GM19099 (cell line): Measurements from ENCODE around the gene USP20.

Experiments used
- POLR2A ChIP-seq: IDR thresholded peaks from 3 replicates; pipeline ENCODE4 v1.6.1; 2011; ENCODE audit warnings: low read depth; ENCODE audit not compliant: insufficient read length; ENCODE audit errors: extremely low read depth

Gene USP20

DNA sequence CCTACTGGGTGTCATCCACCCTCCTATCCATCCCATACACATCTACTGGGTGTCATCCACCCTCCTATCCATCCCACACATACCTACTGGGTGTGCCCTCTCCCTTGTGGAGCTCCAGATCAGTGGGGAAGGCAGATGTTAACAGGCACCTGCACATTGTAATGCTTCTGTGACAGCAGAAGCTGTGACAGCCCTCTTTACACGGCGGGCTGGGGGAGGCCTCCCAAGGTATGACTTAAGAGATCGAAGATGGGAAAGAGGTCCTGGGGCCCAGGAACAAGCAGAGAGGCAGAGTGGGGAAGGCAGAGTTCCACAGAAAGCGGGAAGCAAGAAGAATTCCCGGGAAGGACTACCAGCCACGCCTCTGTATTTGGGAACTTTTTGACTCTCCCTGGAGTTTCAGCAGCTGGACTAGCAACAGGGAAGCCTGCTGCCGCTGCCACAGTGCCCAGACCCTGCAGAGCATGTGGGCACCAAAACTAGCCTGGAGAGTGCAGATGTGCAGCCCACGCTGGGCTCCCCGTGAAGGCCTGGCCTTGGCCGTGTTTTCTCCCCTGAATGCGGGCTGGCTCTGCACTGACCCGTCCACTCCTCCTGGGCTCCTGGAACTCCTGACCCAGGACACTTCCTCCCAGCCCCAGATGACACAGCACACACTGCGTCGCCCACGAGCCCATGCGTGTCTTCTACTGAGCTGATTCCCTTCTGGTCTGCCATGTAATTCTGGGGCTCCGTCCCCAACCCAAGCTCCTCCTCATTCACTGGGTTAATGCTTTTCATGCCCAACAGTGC lies 20.6 kb upstream of the USP20 start:
- TF ChIP-seq POLR2A: no peak

DNA sequence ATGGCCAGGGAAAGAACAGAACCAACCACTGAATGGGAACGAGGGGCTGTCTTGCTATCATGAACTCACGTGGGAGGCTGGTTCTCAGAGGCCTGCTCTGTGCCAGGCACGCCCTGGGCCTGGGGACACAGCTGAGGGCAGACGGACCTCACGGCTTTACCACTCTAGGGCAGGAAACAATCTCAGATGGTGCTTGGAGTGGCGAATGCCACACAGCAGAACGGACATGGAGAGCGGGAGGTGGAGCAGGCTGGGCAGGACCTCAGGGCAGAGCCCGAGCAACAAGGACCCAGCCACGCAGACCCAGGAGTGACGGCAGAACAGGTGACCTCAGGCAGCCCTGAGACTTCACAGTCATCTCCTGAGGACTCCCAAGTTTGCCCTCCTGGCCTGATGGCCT lies 20.0 kb upstream of the USP20 start:
- no peak for TF ChIP-seq POLR2A

DNA sequence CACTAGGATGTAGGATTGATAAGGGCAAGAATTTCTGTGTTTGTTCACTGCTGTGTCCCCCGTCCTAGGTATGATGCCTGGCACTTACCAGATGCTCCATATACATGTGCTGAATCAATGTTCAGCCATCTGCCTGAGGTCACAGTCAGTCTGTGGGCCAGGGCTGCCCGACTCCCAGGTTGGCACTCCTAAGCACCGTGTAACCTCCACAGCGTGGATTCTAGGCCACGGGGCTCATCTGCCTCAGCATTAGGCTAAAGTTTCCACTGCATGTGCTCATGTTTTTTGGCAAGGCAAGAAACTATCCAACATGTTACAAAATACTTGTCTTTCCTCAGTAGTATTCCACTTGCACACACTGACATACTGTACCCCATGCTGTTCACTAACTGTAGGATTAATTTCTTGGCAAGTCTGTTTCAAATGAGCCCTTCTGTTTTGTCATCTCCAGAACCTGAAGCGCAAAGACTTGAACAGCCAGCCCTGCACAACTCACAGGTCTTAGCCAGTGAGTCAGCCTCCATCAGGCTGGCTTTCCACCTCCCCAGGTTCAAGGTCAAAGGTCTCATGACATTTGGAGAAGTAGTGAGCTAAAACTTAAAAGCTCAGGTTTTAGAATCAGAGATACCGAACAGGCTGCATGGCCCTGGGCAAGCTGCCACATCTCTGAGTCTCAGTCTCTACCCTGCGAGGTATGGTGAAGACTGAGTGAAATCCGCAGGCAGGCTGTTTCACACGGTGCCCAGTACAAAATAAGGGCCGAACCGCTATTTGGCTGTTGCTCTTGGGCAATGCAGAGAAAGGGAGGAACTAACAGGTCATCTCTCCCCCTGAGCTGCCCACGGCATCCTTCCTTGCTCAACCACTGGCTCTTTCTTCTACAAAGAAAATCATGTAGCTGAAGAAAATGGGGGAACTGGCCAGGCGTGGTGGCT lies 18.5 kb upstream of the USP20 start:
- no peak for TF ChIP-seq POLR2A

DNA sequence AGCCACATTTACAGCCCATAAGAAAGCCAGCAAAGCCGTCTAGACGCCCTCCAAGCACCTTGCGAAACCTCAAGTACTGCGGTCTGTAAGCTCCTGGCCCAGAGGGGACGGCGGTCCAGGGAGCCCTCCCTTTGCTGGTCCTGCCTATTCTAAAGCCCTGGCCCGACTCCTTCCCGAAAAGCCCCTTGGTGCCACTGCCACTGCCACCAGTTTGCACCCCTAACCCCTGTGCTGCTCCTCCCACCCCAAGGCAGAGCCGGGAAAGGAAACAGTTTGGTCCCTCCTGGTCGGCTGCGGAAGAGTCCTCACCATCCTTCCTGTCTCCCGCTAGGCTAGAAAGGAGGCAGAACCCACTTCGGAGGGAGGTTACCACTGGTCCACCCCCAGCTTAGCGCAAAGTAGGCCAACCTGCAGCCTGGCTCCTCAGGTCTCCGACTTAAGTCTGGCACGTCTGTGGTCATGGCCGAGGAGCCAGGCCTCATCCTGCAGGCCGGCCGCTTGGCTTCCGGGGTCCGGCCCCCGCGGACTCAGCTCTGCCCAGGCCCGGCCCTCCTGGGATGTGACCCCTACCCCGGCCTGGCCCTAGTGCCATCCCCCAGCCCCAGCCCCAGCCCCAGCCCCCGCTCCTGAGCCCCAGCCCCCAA lies 12.2 kb upstream of the USP20 start:
- peak; percentile 20 for TF ChIP-seq POLR2A

DNA sequence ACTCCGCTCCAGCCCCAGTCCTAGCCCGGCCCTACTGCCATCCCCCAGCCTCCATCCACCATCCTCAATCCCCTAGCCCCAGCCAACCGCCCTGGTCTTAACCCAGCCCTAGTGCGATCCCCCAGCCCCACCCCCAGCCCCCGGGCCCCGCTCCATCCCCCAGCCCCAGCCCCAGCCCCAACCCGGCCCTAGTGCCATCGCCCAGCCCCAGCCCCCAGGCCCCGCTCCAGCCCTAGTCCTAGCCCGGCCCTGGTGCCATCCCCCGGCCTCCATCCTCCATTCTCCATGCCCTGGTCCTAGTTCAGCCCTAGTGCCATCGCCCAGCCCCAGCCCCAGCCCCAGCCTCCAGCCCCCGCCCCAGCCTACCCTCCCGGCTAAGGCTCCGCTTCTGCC lies 11.7 kb upstream of the USP20 start:
- TF ChIP-seq POLR2A: no peak

DNA sequence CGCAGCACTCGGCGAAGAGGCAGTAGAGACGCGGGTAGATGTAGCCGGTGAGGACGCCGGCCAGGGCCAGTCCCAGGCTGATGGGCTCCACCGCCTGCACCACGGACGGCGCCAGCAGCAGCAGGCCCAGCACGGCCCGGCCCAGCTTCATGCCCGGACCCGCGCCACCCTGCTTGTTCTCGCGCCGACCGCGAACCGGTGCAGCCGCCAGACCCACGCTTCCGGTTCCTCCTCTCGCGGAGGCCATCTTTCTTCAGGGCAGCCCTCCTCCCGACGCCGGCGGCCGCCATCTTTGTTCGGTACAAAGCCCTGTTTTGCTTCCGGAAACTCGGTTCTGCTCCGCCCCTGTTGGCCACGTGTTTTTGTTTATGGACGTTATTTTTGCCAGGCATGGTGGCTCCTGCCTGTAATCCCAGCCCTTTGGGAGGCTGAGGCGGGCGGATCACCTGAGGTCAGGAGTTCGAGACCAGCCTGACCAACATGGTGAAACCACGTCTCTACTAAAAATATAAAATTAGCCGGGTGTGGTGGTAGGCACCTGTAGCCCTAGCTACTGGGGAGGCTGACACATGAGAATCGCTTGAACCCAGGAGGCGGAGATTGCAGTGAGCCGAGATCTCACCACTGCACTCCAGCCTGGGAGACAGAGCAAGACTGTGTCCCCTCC lies 11.2 kb upstream of the USP20 start, which contains the start of gene TOR1A:
TOR1A (minus strand) TSS at position 202 of the 667 bp plus-strand sequence; CDS start at position 151, 51 bp downstream.
- peak; percentile 90 for TF ChIP-seq POLR2A

DNA sequence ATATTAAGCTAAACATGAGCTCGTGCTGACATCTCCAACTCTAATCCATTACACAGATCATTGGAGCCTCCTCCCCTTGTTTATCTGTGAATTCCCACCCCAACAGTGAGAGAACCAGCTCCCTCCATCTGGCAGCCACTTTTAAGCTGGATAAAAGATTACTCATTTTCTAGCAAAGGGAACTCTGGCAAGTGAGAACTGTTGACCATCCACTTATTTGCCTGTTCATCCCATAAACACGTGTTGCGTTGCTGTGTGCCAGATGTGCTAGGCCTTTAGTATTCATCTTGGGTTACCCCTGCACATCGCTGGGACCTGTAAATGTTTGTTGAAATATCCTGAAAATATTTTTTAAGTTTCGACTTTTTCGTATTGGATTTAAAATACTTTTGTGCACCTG lies 8.9 kb upstream of the USP20 start:
- TF ChIP-seq POLR2A: no peak

DNA sequence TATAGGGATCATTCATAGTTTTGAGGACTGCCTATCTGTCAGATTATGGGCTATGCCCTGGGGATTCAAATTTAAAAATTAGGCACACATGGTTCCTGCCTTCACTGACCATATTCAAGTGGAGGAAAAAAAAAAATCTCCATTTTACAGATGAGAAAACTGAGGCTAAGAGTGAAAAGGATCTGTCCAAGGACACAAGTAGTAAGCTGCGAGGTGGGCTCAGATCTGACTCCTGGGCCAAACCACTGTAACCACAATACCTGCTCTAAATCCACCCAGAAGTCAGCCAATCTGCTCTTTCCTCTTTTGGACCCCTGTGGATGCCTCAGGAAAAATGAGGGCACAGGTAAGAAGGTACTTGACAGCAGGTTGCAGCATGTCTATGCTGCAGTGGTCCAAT lies 8.5 kb upstream of the USP20 start:
- TF ChIP-seq POLR2A: no peak

DNA sequence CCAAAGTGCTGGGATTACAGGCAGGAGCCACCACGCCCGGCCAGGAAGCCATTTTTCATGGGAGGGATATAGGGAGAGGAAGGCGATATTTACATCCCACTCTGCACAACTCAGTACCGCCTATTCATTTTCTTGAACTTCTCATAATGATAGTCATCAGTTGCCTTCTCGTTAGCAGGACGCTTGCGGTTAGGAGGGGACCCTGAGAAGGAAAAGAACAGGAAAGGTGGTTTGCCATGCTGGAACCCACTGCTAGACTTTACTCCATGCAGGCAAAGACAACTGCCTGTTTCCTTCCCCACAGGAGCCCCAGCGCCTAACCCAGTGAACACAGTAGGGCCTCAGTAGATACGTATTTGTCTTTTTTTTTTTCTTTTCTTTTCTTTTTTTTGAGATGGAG lies 7.2 kb upstream of the USP20 start:
- TF ChIP-seq POLR2A: no peak

DNA sequence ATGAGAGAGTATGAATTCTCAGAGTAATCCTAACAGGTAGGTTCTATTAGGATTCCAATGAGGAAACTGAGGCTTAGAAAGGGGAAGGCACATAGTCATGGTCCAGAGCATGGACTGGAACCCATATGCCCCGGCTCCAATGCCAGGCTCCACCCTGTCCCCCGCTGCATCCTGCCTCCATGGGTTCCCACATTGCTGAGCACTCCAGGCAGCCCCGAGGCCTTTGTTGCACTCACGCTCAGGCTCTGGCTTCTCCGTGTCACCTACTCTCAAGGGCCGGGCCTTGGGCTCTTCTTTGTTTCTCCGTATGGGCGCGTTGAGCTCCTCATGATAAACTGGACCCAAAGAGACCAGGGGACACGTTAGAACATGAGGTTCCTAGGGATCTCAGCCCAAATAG lies 6.3 kb upstream of the USP20 start:
- TF ChIP-seq POLR2A: no peak

DNA sequence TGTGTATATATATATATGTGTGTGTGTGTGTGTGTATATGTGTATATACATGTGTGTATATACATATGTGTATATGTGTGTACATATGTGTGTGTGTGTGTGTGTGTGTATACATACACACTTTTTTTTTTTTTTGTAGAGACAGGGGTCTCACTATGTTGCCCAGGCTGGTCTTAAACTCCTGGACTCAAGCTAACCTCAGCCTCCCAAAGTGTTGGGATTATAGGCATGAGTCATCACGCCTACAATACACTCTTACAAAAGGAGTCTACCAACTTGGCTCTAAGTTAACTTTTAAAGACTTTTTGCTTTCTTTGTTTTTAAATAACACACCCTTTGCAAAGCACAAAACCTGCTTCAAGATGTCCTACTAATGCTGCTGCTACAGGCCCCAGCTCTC lies 2.3 kb upstream of the USP20 start:
- TF ChIP-seq POLR2A: no peak

DNA sequence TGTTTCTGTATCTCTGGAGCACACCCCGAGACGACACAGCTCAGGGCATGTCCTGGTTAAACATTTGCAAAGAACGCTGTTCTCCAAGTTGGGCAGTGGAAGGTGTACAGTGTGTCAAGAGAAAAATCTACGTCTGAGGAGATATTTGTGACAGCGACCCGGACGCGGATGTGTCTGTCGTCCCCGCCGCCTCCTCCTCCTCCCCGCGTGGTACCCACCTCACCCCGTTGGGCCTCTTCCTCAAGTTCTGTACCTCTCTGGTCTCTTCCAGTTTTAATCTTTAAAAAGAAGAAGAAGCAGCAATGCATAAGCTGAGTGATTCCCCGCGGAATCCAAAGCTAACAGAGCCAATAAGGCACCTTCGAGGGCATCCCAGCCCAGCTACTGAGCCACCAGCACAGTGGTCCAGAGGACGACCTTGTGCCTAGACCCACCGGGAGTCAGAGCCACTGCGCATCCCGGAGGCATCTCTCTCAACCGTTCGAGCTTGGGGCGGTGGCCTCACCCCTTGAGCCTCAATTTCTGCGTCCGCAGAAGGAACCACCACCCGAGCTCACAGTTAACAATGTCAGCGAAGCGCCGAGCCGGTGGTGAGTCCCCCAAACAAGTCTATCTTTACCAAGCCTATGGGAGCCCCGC lies 650 bp upstream of the USP20 start:
- TF ChIP-seq POLR2A: no peak

DNA sequence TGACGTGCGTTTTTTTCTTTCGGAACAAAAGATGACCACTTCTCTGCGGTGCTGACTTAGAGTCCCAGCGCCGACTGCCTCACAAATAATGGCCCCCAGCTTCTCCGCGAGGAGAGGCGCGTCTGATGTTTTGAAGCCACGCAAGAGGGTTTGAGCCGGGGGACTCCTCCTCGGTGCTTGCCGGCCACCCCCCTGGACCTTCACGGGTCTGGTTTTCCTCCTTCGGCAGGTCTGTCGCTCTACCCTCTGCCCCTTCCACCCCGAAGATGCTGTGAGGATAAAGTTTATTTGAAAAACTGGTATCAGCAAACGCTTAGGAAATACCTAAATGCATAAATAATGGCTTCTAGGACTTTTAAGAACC lies 584 bp downstream of the USP20 start:
- TF ChIP-seq POLR2A: no peak

DNA sequence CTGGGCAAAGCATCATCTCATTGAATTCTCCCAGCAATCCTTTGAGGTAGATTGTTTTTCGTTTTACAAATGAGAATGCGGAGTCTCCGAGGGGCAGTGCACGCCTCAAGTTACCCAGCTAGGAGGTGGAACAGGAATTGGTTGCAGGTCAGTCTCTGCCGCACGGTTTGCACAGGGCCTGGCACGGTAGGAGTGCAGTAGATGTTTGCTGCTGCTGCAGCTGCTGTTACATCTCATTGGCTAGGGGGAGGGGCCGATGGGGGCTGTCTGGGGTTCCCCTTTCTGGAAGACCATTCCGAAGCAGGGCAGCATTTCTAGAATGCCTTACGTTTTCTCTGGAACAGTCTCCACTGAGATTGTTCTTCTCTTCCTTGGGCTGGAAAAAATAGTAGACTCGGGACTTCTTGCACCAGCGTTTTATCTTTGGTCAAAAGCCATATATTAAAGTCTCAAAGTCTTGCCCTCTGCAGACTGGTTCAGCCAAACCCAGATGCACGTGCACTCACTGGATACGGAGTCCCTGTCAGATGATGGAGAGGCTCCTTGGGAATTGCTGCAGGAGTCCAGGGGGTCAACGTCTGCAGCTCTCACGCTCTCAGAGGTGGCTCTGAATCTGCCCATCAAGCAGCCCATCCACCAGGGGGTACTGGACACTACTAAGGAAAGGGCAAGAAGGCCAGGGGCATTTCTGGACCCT lies 1.2 kb downstream of the USP20 start:
- TF ChIP-seq POLR2A: no peak

DNA sequence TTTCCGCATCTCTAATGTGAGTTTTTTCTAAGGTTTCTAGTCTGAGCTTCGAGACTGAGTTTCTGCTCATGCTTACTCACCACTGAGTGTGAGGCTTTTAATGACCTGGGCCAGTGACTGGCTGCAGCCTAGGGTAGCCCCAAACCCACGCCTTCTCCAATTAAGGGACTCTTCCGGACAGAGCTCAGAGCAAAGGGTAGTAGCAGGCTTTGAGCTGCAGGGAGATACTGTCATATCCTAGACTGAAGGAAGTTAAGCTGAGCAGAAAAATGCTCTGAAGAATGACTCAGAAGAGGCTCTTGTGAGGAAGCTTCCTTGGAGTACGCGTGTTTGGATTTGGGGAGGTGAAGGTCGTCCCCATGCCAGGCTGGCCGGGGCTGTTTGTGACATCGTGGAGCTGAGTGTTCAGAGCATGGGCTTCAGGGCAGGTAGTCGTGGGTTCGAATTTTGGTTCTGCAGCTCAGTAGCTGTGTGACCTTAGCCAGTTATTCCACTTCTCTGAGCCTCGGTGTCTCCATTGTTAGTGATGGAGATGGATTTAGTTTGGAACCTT lies 3.5 kb downstream of the USP20 start:
- TF ChIP-seq POLR2A: no peak
